OCI-LY3 (cell line): ENCODE data around the gene OCIAD1.

ENCODE experiments used
- EZH2phosphoT487 ChIP-seq: fragments of 200-600 bp; shearing (Covaris generic); IDR thresholded peaks from 2 replicates; pipeline ENCODE4 v1.6.1; 2018; ENCODE audit warnings: antibody characterized with exemption, mixed run types, low read depth
- TF ChIP-seq, protein P1 (sequence below): fragments of 200-600, 300-600 bp; sonication (generic); IDR thresholded peaks from 2 replicates; pipeline ENCODE4 v1.5.1; 2014; ENCODE audit warnings: antibody characterized with exemption, low read length, low read depth

DNA sequence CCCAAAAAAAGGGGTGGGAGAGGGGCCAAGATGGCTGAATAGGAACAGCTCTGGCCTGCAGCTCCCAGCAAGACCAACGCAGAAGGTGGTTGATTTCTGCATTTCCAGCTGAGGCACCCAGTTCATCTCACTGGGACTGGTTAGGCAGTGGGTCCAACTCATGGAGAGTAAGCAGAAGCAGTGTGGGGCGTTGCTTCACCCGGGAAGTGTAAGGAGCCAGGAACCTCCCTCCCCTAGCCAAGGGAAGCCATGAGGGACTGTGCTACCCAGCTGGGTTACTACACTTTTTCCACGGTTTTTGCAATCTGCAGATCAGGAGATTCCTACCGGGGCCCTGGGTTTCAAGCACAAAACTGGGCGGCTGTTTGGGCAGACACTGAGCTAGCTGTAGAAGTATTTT, 13.9 kb upstream of the OCIAD1 start:
- TF ChIP-seq, protein P1, sequence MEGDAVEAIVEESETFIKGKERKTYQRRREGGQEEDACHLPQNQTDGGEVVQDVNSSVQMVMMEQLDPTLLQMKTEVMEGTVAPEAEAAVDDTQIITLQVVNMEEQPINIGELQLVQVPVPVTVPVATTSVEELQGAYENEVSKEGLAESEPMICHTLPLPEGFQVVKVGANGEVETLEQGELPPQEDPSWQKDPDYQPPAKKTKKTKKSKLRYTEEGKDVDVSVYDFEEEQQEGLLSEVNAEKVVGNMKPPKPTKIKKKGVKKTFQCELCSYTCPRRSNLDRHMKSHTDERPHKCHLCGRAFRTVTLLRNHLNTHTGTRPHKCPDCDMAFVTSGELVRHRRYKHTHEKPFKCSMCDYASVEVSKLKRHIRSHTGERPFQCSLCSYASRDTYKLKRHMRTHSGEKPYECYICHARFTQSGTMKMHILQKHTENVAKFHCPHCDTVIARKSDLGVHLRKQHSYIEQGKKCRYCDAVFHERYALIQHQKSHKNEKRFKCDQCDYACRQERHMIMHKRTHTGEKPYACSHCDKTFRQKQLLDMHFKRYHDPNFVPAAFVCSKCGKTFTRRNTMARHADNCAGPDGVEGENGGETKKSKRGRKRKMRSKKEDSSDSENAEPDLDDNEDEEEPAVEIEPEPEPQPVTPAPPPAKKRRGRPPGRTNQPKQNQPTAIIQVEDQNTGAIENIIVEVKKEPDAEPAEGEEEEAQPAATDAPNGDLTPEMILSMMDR, result no peak
- no peak for TF ChIP-seq EZH2phosphoT487
